Measurements from ENCODE around the gene VSTM2L.

VSTM2L gene

GRCh38 chr20:37867289-37868195 lies 35.4 kb upstream of the VSTM2L start:
- Histone ChIP-seq H4K8ac (ENCODE audit: low read depth, low read length) (no peak overlapping the region), H2BK120ac (ENCODE audit: insufficient read depth, low read length, poor library complexity) (no peak overlapping the region), H3K79me1 (ENCODE audit: low read length) (no peaks in the 10 kb centered on the region), H4K12ac (ENCODE audit: low read depth, low read length) (no peak overlapping the region), H3K4me2 (ENCODE audit: low read length) (no peak overlapping the region), H2AK5ac (ENCODE audit: low read length) (no peak overlapping the region), H3K4ac (ENCODE audit: low read depth, low read length) (no peak overlapping the region), H2BK12ac (ENCODE audit: low read length) (no peak overlapping the region), H3K4me3 (ENCODE audit: low read depth, low read length) (no peak overlapping the region), H3K27ac (ENCODE audit: low read depth, low read length) (no peak overlapping the region), H3K36me3 (ENCODE audit: control insufficient read depth in 1 of 2, insufficient read depth in 2 of 2, low read length in 2 of 2) (peaks cover 20 to 22% of the 10 kb centered on the region in 2 experiments), H3K18ac (ENCODE audit: low read length) (no peak overlapping the region), H3K79me2 (ENCODE audit: control insufficient read depth, insufficient read depth, low read length, poor library complexity) (no peaks in the 10 kb centered on the region), H3K4me1 (ENCODE audit: control insufficient read depth in 1 of 2, insufficient read depth in 2 of 2, low read length in 2 of 2) (peaks cover 1 to 5% of the 10 kb centered on the region in 2 experiments), H2BK5ac (ENCODE audit: low read depth, low read length, poor library complexity) (no peak overlapping the region), H3K9ac (ENCODE audit: low read length) (no peak overlapping the region), H3K27me3 (ENCODE audit: insufficient read depth, low read length) (no peaks in the 10 kb centered on the region), H2AFZ (ENCODE audit: insufficient read depth, low read length, poor library complexity) (no peak overlapping the region), H3K9me3 (ENCODE audit: insufficient read depth, low read depth, low read length) (no peaks in the 10 kb centered on the region), H4K91ac (ENCODE audit: low read depth, low read length) (no peak overlapping the region), H3K23ac (ENCODE audit: low read length) (no peak overlapping the region), H3K14ac (ENCODE audit: low read length) (no peak overlapping the region)
- WGBS (ENCODE audit: extremely low coverage, insufficient coverage, insufficient read length), result no CpG with 5 or more reads among the region's 15 CpGs
- DNase-seq, result no peak

GRCh38 chr20:37868851-37869333 lies 34.0 kb upstream of the VSTM2L start:
- H3K27me3 ChIP-seq (ENCODE audit: insufficient read depth, low read length), result no peaks in the 10 kb centered on the region
- peaks cover 1 to 5% of the 10 kb centered on the region in 2 experiments for H3K4me1 ChIP-seq (ENCODE audit: control insufficient read depth in 1 of 2, insufficient read depth in 2 of 2, low read length in 2 of 2)
- WGBS (ENCODE audit: extremely low coverage, insufficient coverage, insufficient read length), result no CpG with 5 or more reads among the region's 3 CpGs
- no peak overlapping the region for H3K27ac ChIP-seq (ENCODE audit: low read depth, low read length)
- H3K79me1 ChIP-seq (ENCODE audit: low read length), result no peaks in the 10 kb centered on the region
- peaks cover 21 to 26% of the 10 kb centered on the region in 2 experiments for H3K36me3 ChIP-seq (ENCODE audit: control insufficient read depth in 1 of 2, insufficient read depth in 2 of 2, low read length in 2 of 2)
- H2AK5ac ChIP-seq (ENCODE audit: low read length), result no peak overlapping the region
- no peak overlapping the region for H3K9ac ChIP-seq (ENCODE audit: low read length)
- no peak overlapping the region for H2BK5ac ChIP-seq (ENCODE audit: low read depth, low read length, poor library complexity)
- H3K23ac ChIP-seq (ENCODE audit: low read length), result no peak overlapping the region
- no peak overlapping the region for H4K91ac ChIP-seq (ENCODE audit: low read depth, low read length)
- H2BK120ac ChIP-seq (ENCODE audit: insufficient read depth, low read length, poor library complexity), result no peak overlapping the region
- H3K4ac ChIP-seq (ENCODE audit: low read depth, low read length), result no peak overlapping the region
- H2BK12ac ChIP-seq (ENCODE audit: low read length), result no peak overlapping the region
- no peak overlapping the region for H2AFZ ChIP-seq (ENCODE audit: insufficient read depth, low read length, poor library complexity)
- DNase-seq, result no peak
- no peaks in the 10 kb centered on the region for H3K79me2 ChIP-seq (ENCODE audit: control insufficient read depth, insufficient read depth, low read length, poor library complexity)
- no peak overlapping the region for H4K8ac ChIP-seq (ENCODE audit: low read depth, low read length)
- no peaks in the 10 kb centered on the region for H3K9me3 ChIP-seq (ENCODE audit: insufficient read depth, low read depth, low read length)
- H3K4me2 ChIP-seq (ENCODE audit: low read length), result no peak overlapping the region
- no peak overlapping the region for H3K4me3 ChIP-seq (ENCODE audit: low read depth, low read length)
- no peak overlapping the region for H4K12ac ChIP-seq (ENCODE audit: low read depth, low read length)
- H3K18ac ChIP-seq (ENCODE audit: low read length), result no peak overlapping the region
- H3K14ac ChIP-seq (ENCODE audit: low read length), result no peak overlapping the region

- no peak overlapping the region for H2AK5ac ChIP-seq (ENCODE audit: low read length)
- H2AFZ ChIP-seq (ENCODE audit: insufficient read depth, low read length, poor library complexity), result no peak overlapping the region
- H3K14ac ChIP-seq (ENCODE audit: low read length), result no peak overlapping the region
- no peak overlapping the region for H3K4me3 ChIP-seq (ENCODE audit: low read depth, low read length)
- H3K4me2 ChIP-seq (ENCODE audit: low read length), result no peak overlapping the region
- no peak overlapping the region for H3K18ac ChIP-seq (ENCODE audit: low read length)
- no peak overlapping the region for H4K12ac ChIP-seq (ENCODE audit: low read depth, low read length)
- no peak overlapping the region for H3K27ac ChIP-seq (ENCODE audit: low read depth, low read length)
- no peak overlapping the region for H2BK120ac ChIP-seq (ENCODE audit: insufficient read depth, low read length, poor library complexity)
- peaks cover 23 to 30% of the 10 kb centered on the region in 2 experiments for H3K36me3 ChIP-seq (ENCODE audit: control insufficient read depth in 1 of 2, insufficient read depth in 2 of 2, low read length in 2 of 2)
- H3K4me1 ChIP-seq (ENCODE audit: control insufficient read depth in 1 of 2, insufficient read depth in 2 of 2, low read length in 2 of 2), result peaks cover 1 to 5% of the 10 kb centered on the region in 2 experiments
- no peaks in the 10 kb centered on the region for H3K79me1 ChIP-seq (ENCODE audit: low read length)
- no peak overlapping the region for H4K8ac ChIP-seq (ENCODE audit: low read depth, low read length)
- H4K91ac ChIP-seq (ENCODE audit: low read depth, low read length), result no peak overlapping the region
- H3K9ac ChIP-seq (ENCODE audit: low read length), result no peak overlapping the region
- no peaks in the 10 kb centered on the region for H3K27me3 ChIP-seq (ENCODE audit: insufficient read depth, low read length)
- DNase-seq, result no peak
- H2BK12ac ChIP-seq (ENCODE audit: low read length), result no peak overlapping the region
- no peaks in the 10 kb centered on the region for H3K9me3 ChIP-seq (ENCODE audit: insufficient read depth, low read depth, low read length)
- H3K4ac ChIP-seq (ENCODE audit: low read depth, low read length), result no peak overlapping the region
- H2BK5ac ChIP-seq (ENCODE audit: low read depth, low read length, poor library complexity), result no peak overlapping the region
- WGBS (ENCODE audit: extremely low coverage, insufficient coverage, insufficient read length), result no CpG with 5 or more reads among the region's 6 CpGs
- H3K79me2 ChIP-seq (ENCODE audit: control insufficient read depth, insufficient read depth, low read length, poor library complexity), result no peaks in the 10 kb centered on the region
- no peak overlapping the region for H3K23ac ChIP-seq (ENCODE audit: low read length)
Observed at GRCh38 chr20:37869334-37869861, 33.5 kb upstream of the VSTM2L start.

GRCh38 chr20:37870294-37870693 lies 32.6 kb upstream of the VSTM2L start:
- no peaks in the 10 kb centered on the region for H3K27me3 ChIP-seq (ENCODE audit: insufficient read depth, low read length)
- DNase-seq, result no peak
- WGBS (ENCODE audit: extremely low coverage, insufficient coverage, insufficient read length), result no CpG with 5 or more reads among the region's 11 CpGs
- no peak overlapping the region for H2BK5ac ChIP-seq (ENCODE audit: low read depth, low read length, poor library complexity)
- H3K27ac ChIP-seq (ENCODE audit: low read depth, low read length), result no peak overlapping the region
- H3K4me1 ChIP-seq (ENCODE audit: control insufficient read depth in 1 of 2, insufficient read depth in 2 of 2, low read length in 2 of 2), result peaks cover 1 to 5% of the 10 kb centered on the region in 2 experiments
- no peak overlapping the region for H3K4me3 ChIP-seq (ENCODE audit: low read depth, low read length)
- no peak overlapping the region for H3K23ac ChIP-seq (ENCODE audit: low read length)
- no peak overlapping the region for H2AFZ ChIP-seq (ENCODE audit: insufficient read depth, low read length, poor library complexity)
- no peak overlapping the region for H3K4me2 ChIP-seq (ENCODE audit: low read length)
- H4K8ac ChIP-seq (ENCODE audit: low read depth, low read length), result no peak overlapping the region
- H3K4ac ChIP-seq (ENCODE audit: low read depth, low read length), result no peak overlapping the region
- no peak overlapping the region for H2BK120ac ChIP-seq (ENCODE audit: insufficient read depth, low read length, poor library complexity)
- no peak overlapping the region for H3K9ac ChIP-seq (ENCODE audit: low read length)
- no peaks in the 10 kb centered on the region for H3K79me1 ChIP-seq (ENCODE audit: low read length)
- no peaks in the 10 kb centered on the region for H3K79me2 ChIP-seq (ENCODE audit: control insufficient read depth, insufficient read depth, low read length, poor library complexity)
- no peak overlapping the region for H4K91ac ChIP-seq (ENCODE audit: low read depth, low read length)
- no peak overlapping the region for H4K12ac ChIP-seq (ENCODE audit: low read depth, low read length)
- no peak overlapping the region for H2AK5ac ChIP-seq (ENCODE audit: low read length)
- H3K14ac ChIP-seq (ENCODE audit: low read length), result no peak overlapping the region
- no peaks in the 10 kb centered on the region for H3K9me3 ChIP-seq (ENCODE audit: insufficient read depth, low read depth, low read length)
- peaks cover 19 to 31% of the 10 kb centered on the region in 2 experiments for H3K36me3 ChIP-seq (ENCODE audit: control insufficient read depth in 1 of 2, insufficient read depth in 2 of 2, low read length in 2 of 2)
- no peak overlapping the region for H3K18ac ChIP-seq (ENCODE audit: low read length)
- H2BK12ac ChIP-seq (ENCODE audit: low read length), result no peak overlapping the region
